Small intestine (tissue), 7 donors: ENCODE results near the gene PYM1. TPM values are rescaled to one million over a fixed set of nuclear protein-coding genes. Genes with fewer than 3 reads are reported as not detected.

ENCODE experiments used
- DNase-seq, 2 donors: peaks; one replicate each; pipeline versions ENCODE4 v3.0.0 to v3.0.0-alpha.2; 2013
- FAIRE-seq: peaks from 2 replicates; lab custom pipeline; 2012; peaks lifted over from hg19 to GRCh38; lab: Jason Lieb, UNC
- H3K27ac ChIP-seq, 3 donors: one replicate each; pipeline ENCODE4 v1.5.1; 2013; ENCODE audit warnings: low read length in 2 of 3, mild to moderate bottlenecking in 2 of 3, control low read depth in 1 of 3, inconsistent platforms in 1 of 3, low read depth in 1 of 3, moderate library complexity in 1 of 3
- H3K27me3 ChIP-seq, 3 donors: one replicate each; pipeline ENCODE4 v1.6.1; 2013; ENCODE audit warnings: low read length in 3 of 3, inconsistent platforms in 1 of 3; ENCODE audit not compliant: control insufficient read depth in 3 of 3, insufficient read depth in 3 of 3
- H3K36me3 ChIP-seq, 3 donors: one replicate each; pipeline ENCODE4 v1.6.1; 2013; ENCODE audit warnings: low read length in 3 of 3, inconsistent platforms in 1 of 3, low read depth in 1 of 3, mild to moderate bottlenecking in 1 of 3, moderate library complexity in 1 of 3; ENCODE audit not compliant: control insufficient read depth in 3 of 3, insufficient read depth in 2 of 3
- H3K4me1 ChIP-seq, 3 donors: one replicate each; pipeline ENCODE4 v1.6.1; 2013; ENCODE audit warnings: low read length in 2 of 3, inconsistent platforms in 1 of 3, low read depth in 1 of 3, mild to moderate bottlenecking in 1 of 3, moderate library complexity in 1 of 3; ENCODE audit not compliant: control insufficient read depth in 3 of 3, insufficient read depth in 2 of 3
- H3K4me3 ChIP-seq, 3 donors: one replicate each; pipeline ENCODE4 v1.5.1; 2013; ENCODE audit warnings: low read length in 3 of 3, control low read depth in 1 of 3, inconsistent platforms in 1 of 3, low read depth in 1 of 3, mild to moderate bottlenecking in 1 of 3, moderate library complexity in 1 of 3
- H3K9me3 ChIP-seq, 2 donors: one replicate each; pipeline ENCODE4 v1.6.1; 2013; ENCODE audit warnings: low read depth in 1 of 2, low read length in 1 of 2; ENCODE audit not compliant: control insufficient read depth in 2 of 2, insufficient read depth in 1 of 2
- WGBS, 3 donors: extraction: QIAGEN DNeasy Blood & Tissue Kit; methylation state at CpG; one replicate each; pipeline ENCODE4 v1.1.7; 2013; 5-methylcytosine and 5-hydroxymethylcytosine counted together
- polyA plus RNA-seq, 4 donors: library from polyadenylated mRNA; stranded (reverse) in 3 of 4; unstranded in 1 of 4; fragments of 200-250 nt in 3 of 4; fragments of 120-200 nt in 1 of 4; gene quantifications; one replicate each; pipeline versions ENCODE4 v1.2.1 to v1.2.3, GENCODE V29; 2013
- donor health status: healthy with polysubstance abuse.
- donor health status: control.
- donor health status: control.
- donor health status: Bipolar disorder and iron deficiency.
- donor health status: healthy.

PYM1 gene
- polyA plus RNA-seq, 4 donors, result 35.5 to 85.7 (median 61.4) TPM

- Histone ChIP-seq H3K27me3 (no peaks in the 10 kb centered on the region), H3K27ac (no peak overlapping the region), H3K4me1 (peaks cover 0 to 33% (median 8%) of the 10 kb centered on the region in 3 donors), H3K9me3 (no peaks in the 10 kb centered on the region), H3K36me3 (peaks cover 0 to 16% (median 0%) of the 10 kb centered on the region in 3 donors), H3K4me3 (no peak overlapping the region)
- 85 to 93% (median 90%) methylated on average over 7 of the region's 7 CpGs for WGBS, 3 donors
- DNase-seq (no peak), FAIRE-seq (no peak)
Measured at GRCh38 chr12:55970775-55971174, 43.1 kb upstream of the PYM1 start.

GRCh38 chr12:55969356-55969755 lies 41.7 kb upstream of the PYM1 start:
- Histone ChIP-seq H3K4me3 (no peak overlapping the region), H3K36me3 (peaks cover 0 to 16% (median 0%) of the 10 kb centered on the region in 3 donors), H3K4me1 (peaks cover 0 to 32% (median 8%) of the 10 kb centered on the region in 3 donors), H3K27me3 (no peaks in the 10 kb centered on the region), H3K27ac (no peak overlapping the region), H3K9me3 (no peaks in the 10 kb centered on the region)
- FAIRE-seq, result no peak
- 81 to 94% (median 91%) methylated on average over 4 of the region's 4 CpGs for WGBS, 3 donors
- no peak for DNase-seq

DNA sequence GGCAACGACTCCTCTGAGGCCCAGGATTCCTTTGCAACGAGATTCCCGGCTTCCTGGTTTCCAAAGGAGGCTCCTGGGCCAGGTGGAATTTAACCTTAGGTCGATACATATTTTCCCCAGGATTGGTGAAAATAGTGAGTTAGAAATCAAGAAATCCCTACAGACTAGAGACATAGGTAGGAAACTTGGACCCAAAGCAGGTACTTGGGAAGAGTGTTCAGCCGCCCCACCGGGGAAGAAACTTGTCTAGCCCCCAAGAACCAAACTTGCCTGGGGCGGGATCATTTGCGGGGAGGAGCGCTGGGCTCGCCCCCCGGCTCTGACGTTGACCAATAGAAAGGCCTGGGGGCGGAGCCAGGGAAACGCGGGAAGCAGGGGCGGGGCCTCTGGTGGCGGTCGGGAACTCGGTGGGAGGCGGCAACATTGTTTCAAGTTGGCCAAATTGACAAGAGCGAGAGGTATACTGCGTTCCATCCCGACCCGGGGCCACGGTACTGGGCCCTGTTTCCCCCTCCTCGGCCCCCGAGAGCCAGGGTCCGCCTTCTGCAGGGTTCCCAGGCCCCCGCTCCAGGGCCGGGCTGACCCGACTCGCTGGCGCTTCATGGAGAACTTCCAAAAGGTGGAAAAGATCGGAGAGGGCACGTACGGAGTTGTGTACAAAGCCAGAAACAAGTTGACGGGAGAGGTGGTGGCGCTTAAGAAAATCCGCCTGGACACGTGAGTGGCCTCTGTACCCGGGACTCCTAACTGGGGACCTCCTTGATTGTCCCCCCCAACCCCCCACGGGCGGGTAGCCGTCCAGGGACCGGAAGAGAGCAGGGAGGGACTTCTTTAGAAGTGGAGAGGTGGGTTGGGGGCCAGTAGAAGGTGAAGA lies 39.0 kb upstream of the PYM1 start, which contains the start of gene CDK2:
Gene CDK2, plus strand, starts transcription at position 423 of the 874 bp plus-strand sequence. Its CDS starts 179 bp downstream, at position 602.
- 1% methylated on average over 44 to 45 of the region's 45 CpGs for WGBS, 3 donors
- Histone ChIP-seq H3K27me3 (no peaks in the 10 kb centered on the region), H3K4me3 (peak within 1 kb of the TSS; percentile 75 to 91 (median 78)), H3K36me3 (peaks cover 0 to 16% (median 0%) of the 10 kb centered on the region in 3 donors), H3K9me3 (no peaks in the 10 kb centered on the region), H3K4me1 (peaks cover 0 to 23% (median 8%) of the 10 kb centered on the region in 3 donors), H3K27ac (peak within 1 kb of the TSS; percentile 58 to 83 (median 76))
- no peak for FAIRE-seq
- DNase-seq, result peak; percentile 92 to 96

GRCh38 chr12:55965941-55966407 lies 38.3 kb upstream of the PYM1 start, which contains the start of gene PMEL:
Gene PMEL (minus strand): TSS chr12:55966042. CDS start chr12:55966011, 31 bp downstream.
- Histone ChIP-seq H3K9me3 (no peaks in the 10 kb centered on the region), H3K27ac (peak within 1 kb of the TSS; percentile 58 to 83 (median 76)), H3K4me3 (peak within 1 kb of the TSS; percentile 75 to 91 (median 78)), H3K36me3 (peaks cover 0 to 10% (median 0%) of the 10 kb centered on the region in 3 donors), H3K27me3 (no peaks in the 10 kb centered on the region), H3K4me1 (peaks cover 0 to 20% (median 8%) of the 10 kb centered on the region in 3 donors)
- WGBS, 3 donors, result 5 to 10% (median 7%) methylated on average over 3 to 4 of the region's 4 CpGs
- DNase-seq, result no peak
- FAIRE-seq, result no peak

GRCh38 chr12:55965240-55965639 lies 37.5 kb upstream of the PYM1 start:
- Histone ChIP-seq H3K27me3 (no peaks in the 10 kb centered on the region), H3K9me3 (no peaks in the 10 kb centered on the region), H3K36me3 (peaks cover 0 to 4% (median 0%) of the 10 kb centered on the region in 3 donors), H3K27ac (peak overlapping the region in 1 of 3 donors; percentile 83), H3K4me3 (no peak overlapping the region), H3K4me1 (peaks cover 0 to 20% (median 8%) of the 10 kb centered on the region in 3 donors)
- FAIRE-seq (no peak), DNase-seq (no peak)
- WGBS, 3 donors, result 79 to 98% (median 89%) methylated on average over 5 of the region's 5 CpGs

- WGBS, 3 donors, result 75 to 93% (median 88%) methylated on average over 2 of the region's 2 CpGs
- H3K27me3 ChIP-seq, result no peaks in the 10 kb centered on the region
- no peaks in the 10 kb centered on the region for H3K9me3 ChIP-seq
- FAIRE-seq (no peak), DNase-seq (no peak)
- no peak overlapping the region for H3K27ac ChIP-seq
- no peak overlapping the region for H3K4me3 ChIP-seq
- H3K36me3 ChIP-seq, result no peaks in the 10 kb centered on the region
- peaks cover 0 to 20% (median 8%) of the 10 kb centered on the region in 3 donors for H3K4me1 ChIP-seq
Measured at GRCh38 chr12:55963760-55964159, 36.1 kb upstream of the PYM1 start.

- WGBS, 3 donors, result 23 to 70% (median 54%) methylated on average over 5 of the region's 5 CpGs
- Histone ChIP-seq H3K27me3 (no peaks in the 10 kb centered on the region), H3K27ac (peak overlapping the region in 1 of 3 donors; percentile 45)
Measured at GRCh38 chr12:55957106-55957859, 29.6 kb upstream of the PYM1 start.

More at GRCh38 chr12:55957106-55957859, 29.6 kb upstream of the PYM1 start:
- Histone ChIP-seq H3K9me3 (no peaks in the 10 kb centered on the region), H3K4me3 (no peak overlapping the region), H3K4me1 (peaks cover 3 to 29% (median 4%) of the 10 kb centered on the region in 3 donors), H3K36me3 (peaks cover 0 to 14% (median 14%) of the 10 kb centered on the region in 3 donors)
- FAIRE-seq, result no peak
- DNase-seq, result peak in 1 of 2 donors; percentile 83
